HCT116 (cell line): ENCODE measurements around the gene DDA1. TPM values are rescaled to one million over a fixed set of nuclear protein-coding genes. Genes with fewer than 3 reads are reported as not detected.
"Not testable (repeated sequence)": the region's sequence is repeated elsewhere in the genome, so short reads cannot be mapped to it uniquely, and the experiment has no call there.

ENCODE experiments used
- ATAC-seq: fragments of 200-7000 bp; cut with Tn5 transposase; 2 replicates; pipeline ENCODE4 v1.9.1; 2020; ENCODE audit warnings: mild to moderate bottlenecking, moderate library complexity
- BruUV-seq: library from RNA; stranded (reverse); fragments of 400-500 nt; replicated peaks from 2 replicates; lab custom pipeline; 2021; lab: Mats Ljungman, UMichigan
- CTCF ChIA-PET: fragments of 300-600 bp; sonication (Branson Sonifier 250); formaldehyde crosslinking; loops from one replicate; lab custom pipeline; 2021; ENCODE audit warnings: antibody characterized with exemption; lab: Charles Lee
- POLR2A ChIA-PET: fragments of 300-600, 350-600 bp; sonication (Branson Sonifier 250); formaldehyde crosslinking; loops from one replicate; lab custom pipeline; 2021; ENCODE audit warnings: antibody characterized with exemption; lab: Charles Lee
- RAD21 ChIA-PET, 2 experiments: fragments of 300-600 bp; sonication (Branson Sonifier 250); formaldehyde crosslinking; loops; one replicate each; lab custom pipeline; 2023; ENCODE audit warnings: low total read pairs in 2 of 2; ENCODE audit not compliant: uncharacterized antibody in 2 of 2, unreplicated experiment in 2 of 2, low non-redundant PET in 1 of 2; lab: Charles Lee
- DNase-seq: peaks from one replicate; pipeline ENCODE4 v3.0.0-alpha.2; 2010; ENCODE audit warnings: low read depth, low spot score
- H2AFZ ChIP-seq: fragments of 200-600 bp; shearing (Covaris generic), sonication (generic); 2 replicates; pipeline ENCODE4 v1.6.1; 2017; ENCODE audit warnings: low read depth, mixed run types, mixed read lengths, antibody characterized with exemption, low read length; ENCODE audit not compliant: poor library complexity, severe bottlenecking
- H3K27ac ChIP-seq: 2 replicates; pipeline ENCODE4 v1.5.1; 2012; ENCODE audit warnings: low read depth, low read length
- H3K27me3 ChIP-seq: fragments of 200-600 bp; sonication (generic); 2 replicates; pipeline ENCODE4 v1.6.1; 2016; ENCODE audit warnings: mixed run types, low read length, mixed read lengths; ENCODE audit not compliant: insufficient read depth
- H3K36me3 ChIP-seq, 2 experiments: fragments of 200-500 bp in 1 of 2; fragments of 200-600 bp in 1 of 2; sonication (Bioruptor generic) in 1 of 2; sonication (generic) in 1 of 2; 2 replicates each; pipeline versions ENCODE4 v1.5.1 to v1.6.1; 2014 to 2016; ENCODE audit warnings: low read length in 2 of 2, inconsistent platforms in 1 of 2, mixed read lengths in 1 of 2, mixed run types in 1 of 2; ENCODE audit not compliant: insufficient read depth in 2 of 2, control insufficient read depth in 1 of 2
- H3K4me1 ChIP-seq, 2 experiments: fragments of 200-600 bp in 1 of 2; sonication (generic) in 1 of 2; 2 replicates each; pipeline versions ENCODE4 v1.5.1 to v1.6.1; 2012 to 2017; ENCODE audit warnings: low read length in 2 of 2, inconsistent platforms in 1 of 2, mild to moderate bottlenecking in 1 of 2, mixed read lengths in 1 of 2, mixed run types in 1 of 2, moderate library complexity in 1 of 2; ENCODE audit not compliant: insufficient read depth in 2 of 2, control insufficient read depth in 1 of 2
- H3K4me2 ChIP-seq: fragments of 200-600 bp; sonication (generic); 2 replicates; pipeline ENCODE4 v1.6.1; 2017; ENCODE audit warnings: mixed run types, low read length, mixed read lengths
- H3K4me3 ChIP-seq, 2 experiments: fragments of 200-600 bp in 1 of 2; sonication (generic) in 1 of 2; replicated peaks in 1 of 2; 2 replicates each; pipeline ENCODE4 v1.5.1; 2011 to 2016; ENCODE audit warnings: low read length in 2 of 2, control low read depth in 1 of 2, low read depth in 1 of 2, mild to moderate bottlenecking in 1 of 2, mixed read lengths in 1 of 2, mixed run types in 1 of 2
- H3K79me2 ChIP-seq: fragments of 200-600 bp; sonication (generic); 2 replicates; pipeline ENCODE4 v1.6.1; 2017; ENCODE audit warnings: mild to moderate bottlenecking, mixed run types, low read length, moderate library complexity, mixed read lengths; ENCODE audit not compliant: insufficient read depth
- H3K9ac ChIP-seq: fragments of 200-600 bp; sonication (generic); 2 replicates; pipeline ENCODE4 v1.6.1; 2016; ENCODE audit warnings: low read length, mixed read lengths
- H3K9me2 ChIP-seq: fragments of 200-600 bp; sonication (generic), shearing (Covaris generic); 2 replicates; pipeline ENCODE4 v1.6.1; 2017; ENCODE audit warnings: mixed run types, mild to moderate bottlenecking, moderate library complexity; ENCODE audit not compliant: insufficient read depth
- H3K9me3 ChIP-seq, 2 experiments: fragments of 200-500 bp in 1 of 2; fragments of 200-600 bp in 1 of 2; sonication (Bioruptor generic) in 1 of 2; sonication (generic) in 1 of 2; 2 replicates each; pipeline ENCODE4 v1.6.1; 2014 to 2017; ENCODE audit warnings: low read length in 2 of 2, mixed read lengths in 2 of 2, inconsistent platforms in 1 of 2, low read depth in 1 of 2, mild to moderate bottlenecking in 1 of 2, mixed run types in 1 of 2, moderate library complexity in 1 of 2; ENCODE audit not compliant: control insufficient read depth in 1 of 2, insufficient read depth in 1 of 2
- H4K20me1 ChIP-seq: fragments of 200-600 bp; sonication (generic), shearing (Covaris generic); 2 replicates; pipeline ENCODE4 v1.6.1; 2017; ENCODE audit warnings: mixed run types, mild to moderate bottlenecking, moderate library complexity; ENCODE audit not compliant: insufficient read depth
- ATF3 ChIP-seq: IDR thresholded peaks from 2 replicates; pipeline ENCODE4 v1.6.1; 2012
- CBX3 ChIP-seq: IDR thresholded peaks from 2 replicates; pipeline ENCODE4 v1.6.1; 2012; ENCODE audit warnings: low read depth
- CEBPB ChIP-seq: IDR thresholded peaks from 2 replicates; pipeline ENCODE4 v1.6.1; 2012; ENCODE audit warnings: low read depth
- ELF1 ChIP-seq: IDR thresholded peaks from 2 replicates; pipeline ENCODE4 v1.6.1; 2012; ENCODE audit warnings: low read depth, borderline replicate concordance
- FOSL1 ChIP-seq: IDR thresholded peaks from 2 replicates; pipeline ENCODE4 v1.6.1; 2012; ENCODE audit warnings: low read depth
- JUND ChIP-seq: IDR thresholded peaks from 2 replicates; pipeline ENCODE4 v1.6.1; 2012
- MAX ChIP-seq: IDR thresholded peaks from 2 replicates; pipeline ENCODE4 v1.6.1; 2012
- POLR2A ChIP-seq: IDR thresholded peaks from 2 replicates; pipeline ENCODE4 v1.7.0; 2011; ENCODE audit warnings: borderline replicate concordance; ENCODE audit not compliant: insufficient read depth, insufficient read length; ENCODE audit errors: extremely low read depth
- POLR2AphosphoS5 ChIP-seq: IDR thresholded peaks from 2 replicates; pipeline ENCODE4 v1.6.1; 2011; ENCODE audit warnings: mild to moderate bottlenecking, low read depth, low read length, moderate library complexity
- RAD21 ChIP-seq: IDR thresholded peaks from 2 replicates; pipeline ENCODE4 v1.6.1; 2012; ENCODE audit warnings: low read depth, mild to moderate bottlenecking
- REST ChIP-seq: IDR thresholded peaks from 2 replicates; pipeline ENCODE4 v1.6.1; 2012; ENCODE audit warnings: low read depth
- SIN3A ChIP-seq: IDR thresholded peaks from 2 replicates; pipeline ENCODE4 v1.6.1; 2012; ENCODE audit warnings: low read depth
- SP1 ChIP-seq: IDR thresholded peaks from 2 replicates; pipeline ENCODE4 v1.6.1; 2012; ENCODE audit warnings: low read depth
- SRF ChIP-seq: IDR thresholded peaks from 2 replicates; pipeline ENCODE4 v1.6.1; 2012; ENCODE audit warnings: low read depth
- TCF7L2 ChIP-seq: IDR thresholded peaks from 2 replicates; pipeline ENCODE4 v1.7.0; 2011; ENCODE audit warnings: borderline replicate concordance, inconsistent platforms; ENCODE audit not compliant: insufficient read depth, insufficient read length; ENCODE audit errors: extremely low read depth
- ZNF274 ChIP-seq: fragments of 200-500 bp; sonication (Bioruptor generic); IDR thresholded peaks from 2 replicates; pipeline ENCODE4 v1.6.1; 2014; ENCODE audit warnings: mild to moderate bottlenecking, low read depth, low read length, inconsistent platforms
- intact Hi-C: fragments of 100-400 bp; cut with micrococcal nuclease; formaldehyde crosslinking; loops from 2 replicates; pipeline ENCODE4 v1.10.0; 2022
- total RNA-seq: library from RNA; stranded (reverse); gene quantifications from one replicate; pipeline ENCODE4 v1.2.1, GENCODE V29; 2021; ENCODE audit not compliant: unreplicated experiment

The DDA1 gene
- total RNA-seq, 1 experiment from 2014 or later, result 68.6 TPM

GRCh38 chr19:17359905-17360800 lies 50.8 kb downstream of the DDA1 start:
- Histone ChIP-seq H3K9me2 (no peaks in the 10 kb centered on the region), H3K9me3 (no peaks in the 10 kb centered on the region), H3K4me2 (no peak overlapping the region), H3K36me3 (no peaks in the 10 kb centered on the region), H3K27ac (no peak overlapping the region), H2AFZ (no peak overlapping the region), H3K27me3 (no peaks in the 10 kb centered on the region), H3K4me3 (no peak overlapping the region), H4K20me1 (no peaks in the 10 kb centered on the region), H3K4me1 (peaks cover 6 to 10% of the 10 kb centered on the region in 2 experiments; a peak in 3 of 4 replicates), H3K79me2 (no peaks in the 10 kb centered on the region), H3K9ac (no peak overlapping the region)
- ChIA-PET POLR2A (no interaction called here), RAD21 (no interaction called here), CTCF (no interaction called here)
- DNase-seq (no peak), ATAC-seq (no peak)
- BruUV-seq, result no TSS peak
- intact Hi-C loops, result no loop called here
- TF ChIP-seq POLR2AphosphoS5 (no peak), CEBPB (no peak), POLR2A (no peak), REST (no peak), ZNF274 (no peak), RAD21 (no peak), CBX3 (no peak), ELF1 (no peak), SP1 (no peak), SIN3A (no peak), FOSL1 (no peak), SRF (no peak), TCF7L2 (no peak), ATF3 (no peak), JUND (no peak), MAX (no peak)

GRCh38 chr19:17363852-17364605 lies 54.7 kb downstream of the DDA1 start:
- H3K36me3 ChIP-seq, H3K9me3 ChIP-seq, H3K4me2 ChIP-seq, H3K27ac ChIP-seq, H3K9ac ChIP-seq, H3K27me3 ChIP-seq, H3K9me2 ChIP-seq, DNase-seq, H3K79me2 ChIP-seq, BruUV-seq, ATAC-seq, H4K20me1 ChIP-seq, H2AFZ ChIP-seq, RAD21 ChIA-PET, H3K4me1 ChIP-seq, H3K4me3 ChIP-seq, CTCF ChIA-PET, intact Hi-C loops: not testable (repeated sequence)
- POLR2A ChIA-PET, result interaction anchor here (0.5 kb wide), 1 partner anchor 26 kb away, joined by 3 read pairs; no protein-coding TSS in a partner anchor
